22Rv1 (cell line): ENCODE measurements around the gene ZBTB34.

Source experiments
- CTCF ChIP-seq: fragments of 450-650 bp; IDR thresholded peaks from 2 replicates; pipeline ENCODE4 v1.5.1; 2017; ENCODE audit warnings: mild to moderate bottlenecking
- ZFX ChIP-seq: fragments of 450-650 bp; IDR thresholded peaks from 2 replicates; pipeline ENCODE4 v1.6.1; 2017; ENCODE audit warnings: antibody characterized with exemption, borderline replicate concordance

- TF ChIP-seq CTCF (no peak), ZFX (no peak)
Observed at GRCh38 chr9:126885131-126885641, 24.7 kb downstream of the ZBTB34 start.
